GM08714 (cell line): ENCODE data around the gene POU2F1.
A peak's percentile ranks its signal among the peaks of the same experiment; 100 is the strongest.

Experiments used
- H3K4me3 ChIP-seq: fragments of 200-500 bp; sonication (Bioruptor generic); 2 replicates; pipeline ENCODE4 v1.5.1; 2014; ENCODE audit warnings: mild to moderate bottlenecking, low read length, inconsistent platforms
- ZNF274 ChIP-seq: IDR thresholded peaks from 2 replicates; pipeline ENCODE4 v1.6.1; 2012; ENCODE audit warnings: mild to moderate bottlenecking, low read depth, low read length

The POU2F1 gene

GRCh38 chr1:167322483-167322882 is 101.8 kb downstream of the POU2F1 start:
- no peak overlapping the region for H3K4me3 ChIP-seq
- no peak for TF ChIP-seq ZNF274

GRCh38 chr1:167325151-167325550 is 104.5 kb downstream of the POU2F1 start:
- no peak for TF ChIP-seq ZNF274
- H3K4me3 ChIP-seq: no peak overlapping the region

- H3K4me3 ChIP-seq: peak overlapping the region; percentile 22; the same call in 1 of the 2 replicates
- TF ChIP-seq ZNF274: no peak
Measured at GRCh38 chr1:167328306-167328815, 107.7 kb downstream of the POU2F1 start.

GRCh38 chr1:167328816-167329483 is 108.3 kb downstream of the POU2F1 start:
- no peak for TF ChIP-seq ZNF274
- peak overlapping the region; percentile 80 for H3K4me3 ChIP-seq

GRCh38 chr1:167330601-167331293 is 110.1 kb downstream of the POU2F1 start:
- H3K4me3 ChIP-seq: peak overlapping the region; percentile 41; the same call in 1 of the 2 replicates
- TF ChIP-seq ZNF274: no peak

- TF ChIP-seq ZNF274: no peak
- peak overlapping the region; percentile 31; the same call in 1 of the 2 replicates for H3K4me3 ChIP-seq
Measured at GRCh38 chr1:167331650-167332049, 111.0 kb downstream of the POU2F1 start.

GRCh38 chr1:167332503-167332902 is 111.8 kb downstream of the POU2F1 start:
- no peak for TF ChIP-seq ZNF274
- peak overlapping the region; percentile 31; the same call in 1 of the 2 replicates for H3K4me3 ChIP-seq

- H3K4me3 ChIP-seq: no peak overlapping the region
- TF ChIP-seq ZNF274: no peak
Measured at GRCh38 chr1:167333124-167333523, 112.4 kb downstream of the POU2F1 start.

GRCh38 chr1:167333703-167334102 is 113.0 kb downstream of the POU2F1 start:
- no peak overlapping the region; the same call in 1 of the 2 replicates for H3K4me3 ChIP-seq

GRCh38 chr1:167339405-167339804 is 118.7 kb downstream of the POU2F1 start:
- no peak overlapping the region for H3K4me3 ChIP-seq
- TF ChIP-seq ZNF274: no peak

More at GRCh38 chr1:167333703-167334102, 113.0 kb downstream of the POU2F1 start:
- TF ChIP-seq ZNF274: no peak

GRCh38 chr1:167342846-167343245 is 122.2 kb downstream of the POU2F1 start:
- no peak for TF ChIP-seq ZNF274

GRCh38 chr1:167344112-167344511 is 123.4 kb downstream of the POU2F1 start:
- H3K4me3 ChIP-seq: no peak overlapping the region
- TF ChIP-seq ZNF274: no peak

More at GRCh38 chr1:167342846-167343245, 122.2 kb downstream of the POU2F1 start:
- H3K4me3 ChIP-seq: no peak overlapping the region

GRCh38 chr1:167344615-167345385 is 124.1 kb downstream of the POU2F1 start:
- no peak overlapping the region for H3K4me3 ChIP-seq
- no peak for TF ChIP-seq ZNF274

GRCh38 chr1:167345386-167345733 is 124.7 kb downstream of the POU2F1 start:
- H3K4me3 ChIP-seq: no peak overlapping the region
- no peak for TF ChIP-seq ZNF274
